HG03095 (cell line): Measurements from ENCODE around the gene ZNF273.
"Not testable (repeated sequence)": the region's sequence is repeated elsewhere in the genome, so short reads cannot be mapped to it uniquely, and the experiment has no call there.

ENCODE experiments used
- ATAC-seq: cut with Tn5 transposase; IDR thresholded peaks from one replicate; pipeline ENCODE4 v1.9.1; 2021; ENCODE audit warnings: moderate library complexity; ENCODE audit not compliant: unreplicated experiment

ZNF273 gene

DNA sequence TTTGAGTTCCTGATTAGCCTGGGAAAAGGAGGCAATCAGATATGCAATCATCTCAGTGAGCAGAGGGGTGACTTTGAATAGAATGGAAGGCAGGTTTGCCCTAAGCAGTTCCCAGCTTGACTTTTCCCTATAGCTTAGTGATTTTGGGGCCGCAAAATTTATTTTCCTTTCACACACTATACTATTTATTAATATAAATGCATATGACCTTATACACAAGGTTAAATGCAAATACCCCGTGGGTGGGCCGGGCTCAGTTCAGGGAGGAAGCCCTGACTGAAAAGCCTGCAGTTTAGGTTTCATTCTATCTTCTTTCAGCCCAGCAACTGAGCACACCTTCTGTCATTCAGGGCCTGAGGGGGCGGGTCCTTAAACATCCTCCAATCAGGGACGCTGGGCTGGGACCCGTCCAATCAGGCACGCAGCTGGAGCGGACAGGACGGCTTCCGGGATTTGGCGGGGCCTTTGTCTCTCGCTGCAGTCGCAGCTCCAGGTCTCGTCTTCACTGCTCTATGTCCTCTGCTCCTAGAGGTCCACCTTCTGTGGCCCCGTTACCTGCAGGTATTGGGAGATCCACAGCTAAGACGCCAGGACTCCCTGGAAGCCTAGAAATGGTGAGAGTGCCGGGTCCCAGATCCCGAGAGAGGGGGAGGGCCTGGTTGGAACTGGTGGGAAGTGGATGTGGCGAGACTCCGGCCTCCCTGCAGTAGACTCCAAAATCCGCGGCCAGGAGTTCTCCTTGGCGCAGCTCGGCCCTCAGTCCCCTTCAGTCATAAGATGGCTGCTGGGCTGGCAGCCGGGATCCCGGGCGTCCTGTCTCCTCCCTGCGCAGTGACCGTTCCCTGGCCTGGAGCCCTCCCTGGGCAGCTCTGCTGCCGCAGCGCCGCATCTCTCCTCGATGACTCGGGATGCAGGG is at the start of gene ZNF273:
ZNF273 (plus strand) TSS at position 468 of the 916 bp plus-strand sequence; CDS start at position 513, 45 bp downstream.
- ATAC-seq: peak; percentile 99

- no peak for ATAC-seq
These were observed 49.4 kb upstream of the ZNF273 start for GRCh38 chr7:64853679-64854078.

DNA sequence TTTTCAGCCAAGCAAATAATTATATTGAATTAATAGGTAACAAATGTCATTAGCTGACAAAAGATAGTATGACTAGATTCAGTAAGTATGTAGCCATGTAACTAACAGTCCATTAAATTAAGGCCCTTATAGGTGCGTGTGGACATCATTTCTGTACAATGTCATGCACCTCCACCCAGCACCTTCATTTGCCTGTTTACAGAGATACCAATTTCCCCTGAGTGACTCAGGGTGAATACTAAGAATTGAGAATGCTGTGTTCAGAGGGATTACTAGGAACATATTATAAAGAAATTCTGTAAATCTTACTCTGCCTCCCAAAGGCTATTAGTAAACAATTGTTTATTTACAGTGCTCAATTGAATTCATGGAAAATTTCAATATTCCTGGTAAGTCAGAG is 48.1 kb upstream of the ZNF273 start:
- no peak for ATAC-seq

GRCh38 chr7:64863021-64863420 is 40.1 kb upstream of the ZNF273 start:
- ATAC-seq: no peak

- ATAC-seq: not testable (repeated sequence)
These were observed 39.5 kb upstream of the ZNF273 start for GRCh38 chr7:64863530-64863929.

- ATAC-seq: no peak
These were observed 39.1 kb upstream of the ZNF273 start for GRCh38 chr7:64863969-64864368.

- ATAC-seq: no peak
These were observed 35.1 kb upstream of the ZNF273 start for GRCh38 chr7:64867863-64868440.

- no peak for ATAC-seq
These were observed 34.6 kb upstream of the ZNF273 start for GRCh38 chr7:64868499-64868898.

GRCh38 chr7:64869121-64869725 is 33.9 kb upstream of the ZNF273 start:
- ATAC-seq: no peak

GRCh38 chr7:64869912-64870562 is 33.0 kb upstream of the ZNF273 start:
- no peak for ATAC-seq

GRCh38 chr7:64870656-64871055 is 32.4 kb upstream of the ZNF273 start:
- ATAC-seq: no peak

GRCh38 chr7:64871761-64872160 is 31.3 kb upstream of the ZNF273 start:
- ATAC-seq: no peak

GRCh38 chr7:64872351-64873154 is 30.5 kb upstream of the ZNF273 start:
- no peak for ATAC-seq

- no peak for ATAC-seq
These were observed 29.9 kb upstream of the ZNF273 start for GRCh38 chr7:64873155-64873500.

- ATAC-seq: no peak
These were observed 29.6 kb upstream of the ZNF273 start for GRCh38 chr7:64873517-64873916.

GRCh38 chr7:64874114-64874513 is 29.0 kb upstream of the ZNF273 start:
- ATAC-seq: no peak

GRCh38 chr7:64874562-64875250 is 28.4 kb upstream of the ZNF273 start:
- no peak for ATAC-seq

DNA sequence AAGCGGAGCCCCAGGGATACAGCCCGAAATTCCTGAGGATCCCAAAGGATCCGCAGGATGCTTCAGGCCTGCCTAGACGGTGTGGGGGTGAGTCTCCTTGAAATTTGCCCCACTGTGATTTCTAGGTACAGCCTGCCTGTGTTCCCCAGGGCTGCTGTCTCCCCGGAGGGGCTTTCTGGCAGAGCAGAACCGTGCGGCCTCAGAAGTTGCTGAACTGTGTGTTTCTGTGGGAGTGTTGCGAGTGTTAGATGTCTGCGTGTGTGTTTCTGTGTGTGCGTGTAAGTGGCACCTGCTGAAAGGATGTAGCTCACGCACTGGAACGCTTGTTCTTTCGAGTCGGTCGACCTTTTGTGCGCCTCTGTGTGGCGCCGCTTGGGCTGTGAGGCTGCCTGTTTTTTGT is 27.8 kb upstream of the ZNF273 start:
- no peak for ATAC-seq

DNA sequence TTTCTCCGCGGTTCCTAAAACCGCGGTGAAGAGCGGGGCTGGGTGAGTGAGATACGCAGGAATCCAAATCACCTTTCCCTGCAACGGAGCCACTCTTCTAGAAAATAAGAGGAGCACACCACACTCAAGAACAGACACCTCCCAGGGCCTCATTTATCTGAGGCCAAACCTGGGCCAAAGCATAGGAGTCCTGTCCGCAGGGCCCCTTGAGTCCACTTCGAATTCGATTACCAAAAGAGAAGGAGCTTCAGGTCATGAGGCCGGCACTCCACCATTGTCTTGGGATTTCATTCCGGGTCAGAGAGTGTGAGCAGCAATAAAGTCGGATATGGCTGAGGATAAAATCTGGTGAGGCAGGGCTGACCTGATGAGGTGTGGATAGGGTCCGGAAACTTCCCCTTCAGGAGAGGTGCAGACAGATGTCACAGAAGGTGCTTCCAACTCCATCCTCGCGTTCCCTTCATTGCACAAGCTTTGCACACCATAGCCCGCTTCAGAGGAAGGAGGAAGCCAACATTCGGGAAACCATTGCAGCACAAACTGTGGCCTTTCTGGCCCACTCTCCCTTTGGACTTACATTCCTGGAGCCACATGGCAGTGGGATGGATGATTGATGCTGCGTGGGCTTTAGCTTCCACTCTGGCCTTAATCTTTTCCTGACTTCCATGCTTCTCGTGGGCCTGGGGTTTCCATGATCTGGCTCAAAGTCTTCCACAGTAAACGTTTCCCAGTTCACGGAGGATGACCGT is 27.2 kb upstream of the ZNF273 start:
- ATAC-seq: no peak
